Left ventricle myocardium inferior (tissue), 1 donor: Measurements from ENCODE around the gene JPH3. TPM values are rescaled to one million over a fixed set of nuclear protein-coding genes. Genes with fewer than 3 reads are reported as not detected.

Experiments used
- DNase-seq: peaks from one replicate; pipeline ENCODE4 v3.0.0-alpha.2; 2020
- H3K27ac ChIP-seq: fragments of 200-600 bp; replicated peaks from 2 replicates; pipeline ENCODE4 v1.8.0; 2021
- H3K27me3 ChIP-seq: fragments of 200-600 bp; 2 replicates; pipeline ENCODE4 v1.8.0; 2021; ENCODE audit warnings: low read depth
- H3K36me3 ChIP-seq: fragments of 200-600 bp; 2 replicates; pipeline ENCODE4 v1.8.0; 2021
- H3K4me1 ChIP-seq: fragments of 200-600 bp; 2 replicates; pipeline ENCODE4 v1.8.0; 2021
- H3K4me3 ChIP-seq: fragments of 200-600 bp; 2 replicates; pipeline ENCODE4 v1.8.0; 2021; ENCODE audit warnings: mild to moderate bottlenecking, moderate library complexity
- H3K9me3 ChIP-seq: fragments of 200-600 bp; replicated peaks from 2 replicates; pipeline ENCODE4 v1.8.0; 2021
- intact Hi-C: fragments of 100-400 bp; cut with micrococcal nuclease; formaldehyde crosslinking; loops from one replicate; pipeline ENCODE4 v1.11.0; 2022
- total RNA-seq: library from RNA; stranded (reverse); fragmentation: NEBNext Ultra II Directional; extraction: Animal tissue kit (Norgen Biotek cat#: 25700); gene quantifications from one replicate; pipeline ENCODE4 v1.2.1, GENCODE V29; 2021
- TF ChIP-seq, protein P1 (sequence below): fragments of 200-600 bp; IDR thresholded peaks from 2 replicates; pipeline ENCODE4 v1.8.0; 2021; ENCODE audit warnings: antibody characterized with exemption, mild to moderate bottlenecking, borderline replicate concordance
- donor health status: DM: no; HTN: yes; CAD: no; lungs with severe emphysema.

JPH3 gene
- total RNA-seq, 1 donor from 2014 or later = 0.14 TPM

DNA sequence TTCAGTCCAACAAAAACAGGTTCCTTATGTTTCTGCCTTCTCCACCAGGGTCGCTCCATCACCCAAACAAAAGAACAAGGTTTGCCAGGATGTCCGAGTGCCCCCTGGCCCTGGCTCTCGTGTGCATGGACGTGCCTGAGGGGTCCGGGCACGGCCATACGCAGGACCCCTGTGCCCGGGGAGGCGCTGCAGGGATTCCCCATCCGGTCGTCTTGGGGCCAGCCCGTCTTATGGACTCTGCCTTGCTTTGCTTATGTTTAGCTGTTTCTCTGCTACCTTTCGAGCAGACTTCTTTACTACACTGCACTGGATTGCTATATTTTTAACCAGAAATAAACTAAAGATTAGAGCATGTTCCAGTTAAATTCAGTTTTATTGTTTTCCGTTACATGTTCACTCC is 95.5 kb downstream of the JPH3 start:
- Histone ChIP-seq H3K4me1 (peaks cover 6% of the 10 kb centered on the region), H3K9me3 (no peaks in the 10 kb centered on the region), H3K36me3 (peaks cover 4% of the 10 kb centered on the region), H3K4me3 (no peak overlapping the region), H3K27me3 (no peaks in the 10 kb centered on the region), H3K27ac (no peak overlapping the region)
- TF ChIP-seq, protein P1, sequence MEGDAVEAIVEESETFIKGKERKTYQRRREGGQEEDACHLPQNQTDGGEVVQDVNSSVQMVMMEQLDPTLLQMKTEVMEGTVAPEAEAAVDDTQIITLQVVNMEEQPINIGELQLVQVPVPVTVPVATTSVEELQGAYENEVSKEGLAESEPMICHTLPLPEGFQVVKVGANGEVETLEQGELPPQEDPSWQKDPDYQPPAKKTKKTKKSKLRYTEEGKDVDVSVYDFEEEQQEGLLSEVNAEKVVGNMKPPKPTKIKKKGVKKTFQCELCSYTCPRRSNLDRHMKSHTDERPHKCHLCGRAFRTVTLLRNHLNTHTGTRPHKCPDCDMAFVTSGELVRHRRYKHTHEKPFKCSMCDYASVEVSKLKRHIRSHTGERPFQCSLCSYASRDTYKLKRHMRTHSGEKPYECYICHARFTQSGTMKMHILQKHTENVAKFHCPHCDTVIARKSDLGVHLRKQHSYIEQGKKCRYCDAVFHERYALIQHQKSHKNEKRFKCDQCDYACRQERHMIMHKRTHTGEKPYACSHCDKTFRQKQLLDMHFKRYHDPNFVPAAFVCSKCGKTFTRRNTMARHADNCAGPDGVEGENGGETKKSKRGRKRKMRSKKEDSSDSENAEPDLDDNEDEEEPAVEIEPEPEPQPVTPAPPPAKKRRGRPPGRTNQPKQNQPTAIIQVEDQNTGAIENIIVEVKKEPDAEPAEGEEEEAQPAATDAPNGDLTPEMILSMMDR = no peak
- intact Hi-C loops = no loop called here
- DNase-seq = no peak

DNA sequence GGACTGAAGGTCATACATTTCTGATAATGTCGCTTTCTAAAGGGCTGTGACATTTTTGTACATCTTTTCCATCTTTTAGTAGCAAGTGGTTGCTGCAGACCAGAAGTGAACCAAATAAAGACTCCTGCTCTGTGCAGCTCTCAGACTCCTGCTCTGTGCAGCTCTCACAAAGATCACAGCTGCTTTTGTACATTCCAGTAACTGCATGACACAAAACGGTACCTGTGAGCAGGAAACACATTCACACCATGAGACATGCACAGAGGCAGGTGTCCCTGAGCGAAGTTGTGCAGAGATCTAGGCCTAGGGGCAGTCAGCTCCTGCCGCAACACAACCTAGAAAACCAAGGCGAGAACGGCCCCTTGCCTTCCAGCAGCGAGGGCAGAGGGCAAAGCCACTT is 95.9 kb downstream of the JPH3 start:
- TF ChIP-seq, protein P1 = no peak
- DNase-seq = no peak
- H3K4me3 ChIP-seq = no peak overlapping the region
- H3K9me3 ChIP-seq = no peaks in the 10 kb centered on the region
- peaks cover 6% of the 10 kb centered on the region for H3K4me1 ChIP-seq
- H3K36me3 ChIP-seq = peaks cover 5% of the 10 kb centered on the region
- H3K27me3 ChIP-seq = no peaks in the 10 kb centered on the region
- H3K27ac ChIP-seq = no peak overlapping the region
- intact Hi-C loops = no loop called here

DNA sequence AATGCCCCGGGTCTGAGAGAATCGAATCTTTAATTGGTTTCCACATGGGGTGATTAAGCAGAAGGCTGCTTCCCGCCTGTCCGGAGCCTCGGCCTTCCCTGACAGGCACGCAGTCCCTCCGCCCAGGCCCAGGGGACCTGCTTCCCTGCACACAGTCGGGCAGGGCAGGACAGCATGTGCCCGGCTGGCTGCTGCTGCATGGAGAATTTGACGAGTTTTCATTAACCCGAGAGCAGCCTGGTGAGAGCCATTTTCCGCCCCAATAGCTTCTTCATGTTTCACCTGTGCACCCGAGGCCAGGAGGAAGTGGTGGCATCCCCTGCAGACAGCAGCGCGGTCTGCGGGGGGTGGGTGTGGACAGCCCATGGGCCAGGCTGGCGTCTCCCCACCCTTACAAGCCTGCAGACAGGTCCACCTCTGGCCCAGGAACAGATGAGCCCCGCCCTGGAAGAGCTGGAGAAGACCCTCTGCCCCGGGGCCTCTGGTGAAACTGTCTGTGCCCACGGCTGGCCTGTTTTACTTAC is 96.4 kb downstream of the JPH3 start:
- intact Hi-C loops = no loop called here
- Histone ChIP-seq H3K4me1 (peaks cover 6% of the 10 kb centered on the region), H3K27me3 (no peaks in the 10 kb centered on the region)

DNA sequence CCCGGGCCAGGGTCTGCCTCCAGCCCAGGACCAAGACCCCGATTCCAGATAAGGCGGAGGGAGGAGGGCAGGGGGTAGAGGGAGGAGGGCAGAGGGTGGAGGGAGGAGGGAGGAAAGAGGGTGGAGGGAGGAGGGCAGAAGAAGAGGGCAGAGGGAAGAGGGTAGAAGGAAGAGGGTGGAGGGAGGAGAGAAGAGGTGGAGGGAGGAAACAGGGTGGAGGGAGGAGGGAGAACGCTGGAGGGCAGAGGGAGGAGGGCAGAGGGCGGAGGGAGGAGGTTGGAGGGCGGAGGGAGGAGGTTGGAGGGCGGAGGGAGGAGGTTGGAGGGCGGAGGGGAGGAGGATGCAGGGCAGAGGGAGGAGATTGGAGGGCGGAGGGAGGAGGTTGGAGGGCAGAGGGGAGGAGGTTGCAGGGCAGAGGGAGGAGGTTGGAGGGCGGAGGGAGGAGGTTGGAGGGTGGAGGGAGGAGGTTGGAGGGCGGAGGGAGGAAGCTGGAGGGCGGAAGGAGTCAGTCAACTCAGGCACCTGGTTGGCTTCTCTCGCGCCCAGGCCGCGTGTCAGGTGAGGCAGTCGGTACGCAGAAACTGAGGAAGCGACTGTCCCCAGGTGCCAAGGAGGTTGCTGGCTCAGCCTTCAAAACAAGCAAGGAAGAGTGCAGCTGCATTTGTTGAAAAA is 98.2 kb downstream of the JPH3 start:
- peaks cover 6% of the 10 kb centered on the region for H3K4me1 ChIP-seq
- TF ChIP-seq, protein P1 = no peak
- H3K27me3 ChIP-seq = no peaks in the 10 kb centered on the region
- no peaks in the 10 kb centered on the region for H3K9me3 ChIP-seq
- H3K36me3 ChIP-seq = peaks cover 17% of the 10 kb centered on the region
- H3K4me3 ChIP-seq = no peak overlapping the region
- H3K27ac ChIP-seq = no peak overlapping the region
- intact Hi-C loops = no loop called here
- DNase-seq = no peak

More for the DNA sequence above, 96.4 kb downstream of the JPH3 start:
- Histone ChIP-seq H3K9me3 (no peaks in the 10 kb centered on the region), H3K27ac (no peak overlapping the region), H3K4me3 (no peak overlapping the region), H3K36me3 (peaks cover 10% of the 10 kb centered on the region)
- TF ChIP-seq, protein P1 = no peak
- DNase-seq = no peak

DNA sequence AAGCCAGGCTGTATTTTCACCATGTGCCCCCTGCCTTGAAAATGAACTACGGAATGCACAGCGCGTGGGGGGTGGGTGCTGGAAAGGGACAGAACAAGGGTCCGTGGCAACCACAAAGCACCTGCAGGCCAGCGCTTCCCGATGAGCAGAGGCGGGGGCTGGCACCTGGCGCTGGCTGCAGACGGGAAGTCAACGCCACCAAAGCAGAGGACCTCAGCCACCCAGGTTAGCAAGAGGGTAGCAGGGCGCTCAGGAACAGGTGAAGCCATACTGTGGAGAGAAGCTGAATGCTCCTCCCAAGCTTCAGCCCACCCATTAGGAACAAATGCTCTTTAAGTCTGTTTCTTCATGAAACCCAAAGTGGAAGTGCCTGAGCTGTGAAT is 98.8 kb downstream of the JPH3 start:
- Histone ChIP-seq H3K27ac (no peak overlapping the region), H3K4me3 (no peak overlapping the region), H3K9me3 (no peaks in the 10 kb centered on the region), H3K36me3 (peaks cover 17% of the 10 kb centered on the region), H3K27me3 (no peaks in the 10 kb centered on the region), H3K4me1 (peaks cover 6% of the 10 kb centered on the region)
- TF ChIP-seq, protein P1 = no peak
- no peak for DNase-seq
- intact Hi-C loops = no loop called here
